CD4-positive, alpha-beta T cell treated with Interleukin-2 at 100 ng/mL for 4 hours (primary cell): Measurements from ENCODE around the gene NFKB1.

Experiments used
- DNase-seq: peaks from one replicate; pipeline ENCODE4 v3.0.0-alpha.2; 2020; ENCODE audit warnings: low spot score

Gene NFKB1

DNA sequence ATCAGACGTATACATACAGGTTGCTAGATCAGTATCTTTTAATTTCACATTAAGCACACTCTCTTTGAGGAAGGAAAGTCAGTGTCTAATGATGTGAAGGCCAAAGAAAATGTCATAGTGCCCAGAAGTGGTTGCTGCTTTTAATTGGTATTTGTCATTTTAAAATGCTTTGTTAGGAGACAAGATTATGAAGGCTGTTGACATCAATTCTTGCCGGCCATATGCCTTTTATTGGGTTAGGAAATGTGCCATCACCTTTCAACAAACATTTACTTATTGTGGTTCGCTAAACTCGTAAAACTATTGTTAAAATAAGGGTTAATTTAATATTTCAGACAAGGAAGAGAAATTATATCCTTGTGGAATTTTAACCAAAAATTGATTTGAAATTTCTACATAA lies 32.2 kb downstream of the NFKB1 start:
- DNase-seq, result no peak

DNA sequence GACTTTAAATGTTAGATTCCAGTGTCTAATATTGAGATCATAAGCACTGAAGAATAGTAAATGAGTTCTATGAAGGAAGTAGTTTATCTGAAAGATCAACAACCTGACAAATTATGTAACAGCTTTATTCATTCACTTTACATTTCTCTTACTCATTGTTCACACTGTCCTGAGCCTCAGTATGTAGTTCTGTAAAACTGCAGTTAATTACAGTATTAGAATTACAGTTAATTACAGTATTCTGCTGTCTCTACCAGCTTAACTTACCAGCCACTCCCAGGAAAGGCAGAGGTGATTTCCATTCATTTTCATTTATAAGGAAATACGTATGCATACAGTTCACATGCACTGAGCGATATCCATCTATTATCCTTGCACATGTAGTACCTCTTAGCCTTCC lies 32.7 kb downstream of the NFKB1 start:
- no peak for DNase-seq

DNA sequence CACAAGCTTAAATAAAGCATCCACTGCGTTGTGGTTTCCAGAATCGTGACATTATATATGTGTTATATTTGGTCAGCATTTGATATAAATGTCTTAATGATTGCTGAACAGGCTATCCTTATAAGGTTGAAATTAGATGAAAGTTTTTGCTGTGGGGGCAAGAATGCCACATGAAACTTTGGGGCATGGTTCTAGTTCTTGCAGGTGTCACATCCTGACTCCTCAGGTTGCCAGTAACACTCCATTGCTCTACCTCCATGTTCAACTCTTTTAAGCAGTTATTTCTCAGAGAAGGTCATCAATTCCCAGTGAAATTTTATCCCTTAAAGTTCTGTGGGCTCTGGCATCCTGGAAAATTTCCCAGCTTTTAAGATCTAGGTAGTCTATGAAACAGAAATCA lies 33.7 kb downstream of the NFKB1 start:
- DNase-seq, result no peak

DNA sequence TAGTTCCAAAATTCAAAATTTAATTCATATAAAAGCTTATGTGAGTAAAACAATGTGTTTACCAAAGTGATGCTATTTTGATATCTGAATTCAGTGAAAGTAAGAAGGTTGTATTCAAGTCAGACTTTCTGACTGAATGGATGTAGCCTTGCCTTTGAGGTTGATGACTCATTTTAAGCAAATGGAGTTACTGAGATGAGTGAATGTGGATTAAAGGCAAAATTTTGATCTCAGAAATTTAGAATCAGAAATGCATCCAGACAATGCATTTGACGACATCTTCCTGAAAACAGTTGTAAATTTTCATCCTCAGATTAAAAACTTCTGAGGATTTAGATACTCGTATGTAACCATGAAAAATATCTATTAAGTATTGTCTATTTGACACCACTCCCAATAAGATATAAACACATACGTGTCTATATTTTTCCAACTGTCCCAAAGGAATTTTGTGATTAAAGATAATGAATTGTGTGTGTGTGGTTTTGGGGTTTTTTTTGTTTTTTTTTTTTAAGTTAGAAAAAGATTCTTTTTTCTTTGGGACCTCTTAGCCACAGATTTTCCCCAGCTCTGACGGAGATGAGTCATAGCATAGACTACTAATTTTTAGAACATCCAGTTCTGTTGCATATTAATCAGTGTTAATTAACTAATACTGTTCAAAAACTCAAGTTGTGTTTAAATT lies 34.4 kb downstream of the NFKB1 start:
- peak; percentile 58 for DNase-seq

DNA sequence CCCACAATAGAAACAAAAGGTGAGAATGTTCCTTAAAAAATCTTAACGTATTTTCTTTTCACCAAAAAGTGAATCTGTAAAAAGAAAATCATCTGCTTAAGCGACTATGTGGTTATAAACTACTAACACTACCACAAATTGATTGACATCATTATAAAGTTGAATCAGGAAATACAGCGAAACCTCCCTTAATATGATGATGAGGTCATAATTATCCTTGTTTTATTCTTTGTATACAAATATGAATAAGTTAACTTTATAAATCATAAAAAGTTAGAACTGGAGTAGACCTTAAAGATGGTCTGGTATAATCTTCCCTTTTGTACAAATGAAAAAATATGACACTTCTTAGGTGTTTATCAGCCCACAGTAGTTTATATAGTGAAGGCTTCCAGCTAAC lies 35.6 kb downstream of the NFKB1 start:
- no peak for DNase-seq

DNA sequence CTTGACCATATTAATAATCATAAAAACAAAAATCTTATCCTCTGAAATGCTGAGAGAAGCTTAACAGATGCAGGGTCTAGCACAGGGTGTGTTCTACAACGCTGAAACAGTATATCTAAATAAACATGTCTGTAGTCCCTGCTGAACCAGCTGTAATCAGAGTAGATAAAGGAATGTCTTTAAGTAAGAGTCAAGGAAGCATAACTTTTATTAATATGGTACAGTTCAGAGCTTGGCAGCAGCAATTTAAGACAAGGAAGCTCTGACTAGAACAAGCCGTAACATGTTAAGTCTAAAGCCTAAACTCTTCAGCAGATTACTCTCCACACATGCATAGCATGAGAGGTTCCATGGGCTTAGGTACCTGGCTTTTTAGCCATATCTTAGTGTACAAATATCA lies 36.1 kb downstream of the NFKB1 start:
- DNase-seq, result no peak

DNA sequence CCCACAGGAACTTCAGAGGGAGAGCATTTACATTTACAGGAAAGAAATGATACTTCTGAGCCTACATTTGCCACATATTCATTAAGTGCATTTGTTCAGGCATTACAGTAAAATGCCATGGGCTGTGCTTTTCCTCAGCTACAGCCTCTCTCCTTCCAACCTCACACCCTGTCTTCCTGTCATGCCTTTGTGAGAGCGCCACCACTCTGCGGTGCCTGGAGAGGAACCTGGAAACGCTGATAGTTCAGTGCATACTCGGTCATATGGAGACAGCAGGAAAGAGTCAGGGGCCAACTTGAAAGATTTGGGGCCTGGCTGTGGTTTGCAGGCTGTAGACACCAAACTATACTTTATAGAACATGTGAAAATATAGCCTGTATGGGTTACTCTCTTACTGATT lies 40.5 kb downstream of the NFKB1 start:
- no peak for DNase-seq

DNA sequence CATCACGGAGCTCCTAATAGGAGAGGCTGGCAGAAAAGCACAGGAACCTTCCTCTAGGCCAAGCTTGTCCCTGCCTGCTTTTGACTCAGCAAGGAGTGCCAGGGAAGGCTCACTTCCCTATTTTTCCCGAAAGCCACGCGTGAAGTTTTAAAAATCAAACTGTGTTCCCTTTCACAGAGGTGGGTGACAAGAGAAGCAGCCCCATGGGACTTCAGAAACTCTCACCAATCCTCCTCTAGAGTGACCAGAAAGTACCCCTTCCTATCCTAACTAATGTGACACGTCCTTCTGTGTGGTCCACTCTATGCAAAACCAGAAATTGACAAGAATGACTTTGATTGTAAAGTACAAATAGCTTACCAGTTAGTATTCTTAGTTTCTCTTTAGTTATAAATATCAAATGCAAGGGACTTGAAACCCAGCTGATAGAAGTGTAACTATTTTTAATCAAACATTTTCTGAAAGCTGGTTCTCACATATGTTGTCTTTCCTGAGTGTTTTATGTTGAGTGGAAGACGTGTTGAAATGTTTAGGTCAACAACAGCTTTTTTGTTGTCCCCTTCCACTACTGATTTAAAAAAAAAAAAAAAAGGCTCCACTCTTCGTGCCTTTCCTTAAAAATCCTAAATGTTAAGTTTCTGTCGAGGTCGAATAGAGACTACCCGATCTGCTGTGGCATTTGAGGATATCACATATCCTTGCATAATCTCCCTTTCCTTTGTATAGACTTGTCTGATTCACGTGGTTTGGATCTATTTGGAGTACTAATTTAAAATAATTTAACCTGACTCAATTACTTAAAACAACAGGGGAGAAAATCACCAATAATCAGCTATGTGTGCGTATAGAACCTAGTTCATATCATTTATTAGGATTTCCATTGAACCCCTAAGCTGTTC lies 42.1 kb downstream of the NFKB1 start:
- no peak for DNase-seq

DNA sequence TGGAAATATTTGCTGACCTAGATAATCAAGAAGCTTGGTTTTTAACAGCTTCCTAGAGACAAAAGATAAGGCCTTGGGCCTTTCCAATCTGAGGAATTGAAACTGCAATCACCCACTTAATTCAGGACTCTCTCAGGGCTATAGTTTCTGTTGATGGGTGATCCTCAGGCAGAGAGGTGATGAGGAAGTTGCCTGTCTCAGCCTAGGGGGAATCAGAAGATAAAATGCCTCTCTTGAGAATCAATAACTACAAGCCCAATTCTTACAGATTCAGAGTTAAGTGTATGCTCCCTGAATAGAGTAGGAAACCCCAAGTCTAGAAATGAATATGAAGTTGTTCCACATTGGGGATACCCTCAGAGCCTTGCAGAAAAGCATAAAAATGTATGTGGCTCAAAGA lies 45.5 kb downstream of the NFKB1 start:
- DNase-seq, result no peak

DNA sequence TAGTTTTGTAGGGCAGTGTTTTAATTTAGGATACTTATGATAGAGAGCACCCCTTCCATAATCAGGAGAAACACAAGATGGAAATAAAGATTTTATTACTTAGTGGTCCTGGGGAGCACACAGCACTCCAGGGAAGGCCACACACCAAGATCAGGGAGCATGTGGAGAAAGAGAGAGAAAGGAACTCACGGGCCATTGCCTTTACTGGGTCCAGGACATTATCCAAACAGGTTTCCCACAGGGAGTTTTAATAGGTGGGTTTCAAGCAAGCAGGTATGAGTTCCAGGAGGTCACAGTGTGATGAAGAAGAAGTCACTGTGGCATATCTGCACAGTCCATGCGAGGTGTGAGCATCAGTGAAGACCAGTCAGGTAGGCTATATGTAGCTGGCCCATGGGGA lies 46.8 kb downstream of the NFKB1 start:
- no peak for DNase-seq

DNA sequence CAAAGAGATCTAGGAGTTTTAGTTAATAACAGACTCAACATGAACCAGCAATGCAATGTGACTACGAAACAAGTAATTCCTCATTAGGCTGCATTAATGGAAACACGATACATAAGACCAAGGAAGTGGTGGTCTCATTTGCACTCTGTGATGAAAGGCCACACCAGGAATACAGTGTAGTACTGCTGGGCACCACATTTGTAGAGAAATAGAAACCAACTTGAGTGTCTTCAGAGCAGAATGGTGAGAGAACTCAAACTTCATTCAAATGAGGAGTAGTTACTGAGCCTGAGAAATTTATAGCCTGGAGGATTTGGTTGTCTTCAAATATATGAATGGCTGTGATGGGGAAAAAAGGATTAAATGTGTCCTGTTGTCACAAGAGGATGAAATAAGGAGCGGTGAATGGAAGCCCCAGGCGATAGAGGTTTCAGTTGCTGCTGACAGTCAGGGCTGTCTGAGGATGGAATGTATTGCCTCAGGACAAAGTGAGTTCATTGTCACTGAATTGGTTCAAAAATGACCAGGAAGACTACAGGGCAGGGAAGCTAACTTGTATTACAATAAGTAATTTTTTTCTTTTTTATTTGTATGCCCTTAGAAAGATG lies 50.9 kb downstream of the NFKB1 start:
- DNase-seq, result no peak

DNA sequence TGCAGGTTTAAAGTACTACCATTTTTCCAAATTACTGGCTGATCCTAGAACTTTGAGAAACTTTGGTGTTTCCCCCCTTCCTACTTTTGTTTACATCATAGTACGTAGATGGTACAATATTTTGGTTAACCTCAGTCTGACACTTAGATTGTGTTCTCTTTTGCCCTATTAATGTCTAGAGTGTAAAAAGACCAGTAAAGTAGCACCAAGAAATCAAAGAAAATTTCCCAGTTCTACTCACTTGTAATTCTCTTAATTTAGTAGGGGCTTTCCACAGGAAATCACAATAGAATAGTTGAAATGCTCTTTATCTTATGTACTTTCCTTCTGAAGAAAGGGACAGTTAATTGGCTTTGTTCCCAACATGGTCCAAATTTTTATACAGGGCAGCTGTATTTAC lies 51.6 kb downstream of the NFKB1 start:
- peak; percentile 55 for DNase-seq

DNA sequence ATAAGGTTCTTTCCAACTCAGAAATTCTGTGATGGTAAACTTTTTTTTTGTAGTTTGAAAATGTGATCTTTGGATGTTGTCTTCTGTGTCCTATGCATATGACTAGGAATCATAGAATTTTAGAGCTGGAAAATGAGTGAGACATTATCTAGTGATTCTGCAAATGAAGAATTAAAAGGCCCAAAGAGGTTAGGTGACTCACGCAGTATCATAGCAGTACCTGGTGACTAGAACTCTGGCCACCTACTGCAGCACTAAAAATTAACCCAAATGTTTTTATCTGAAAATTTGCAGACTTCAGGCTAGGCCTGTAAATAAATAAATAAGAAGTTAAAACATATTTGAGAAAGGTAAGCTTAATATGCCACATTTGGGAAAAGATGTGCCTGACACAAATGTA lies 52.8 kb downstream of the NFKB1 start:
- DNase-seq, result no peak

DNA sequence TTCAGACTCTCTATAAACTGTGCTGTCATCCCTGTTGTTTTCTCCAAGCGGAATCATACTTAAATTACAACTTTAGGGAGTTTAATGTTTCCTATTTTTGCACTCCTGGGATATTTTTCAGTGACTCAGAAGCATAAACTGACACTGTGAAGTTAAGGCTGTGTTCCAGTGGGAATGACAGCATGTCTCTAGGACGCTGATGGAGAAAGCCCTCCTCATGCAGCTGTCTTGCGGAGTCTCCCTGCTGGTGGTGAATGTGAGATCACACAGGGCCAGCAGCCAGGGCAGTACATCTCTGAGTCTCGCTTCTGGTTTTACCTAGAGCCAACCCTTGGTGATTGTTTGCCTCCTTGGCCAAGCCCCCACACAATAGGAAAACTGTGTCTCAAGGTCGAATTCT lies 53.3 kb downstream of the NFKB1 start:
- no peak for DNase-seq

DNA sequence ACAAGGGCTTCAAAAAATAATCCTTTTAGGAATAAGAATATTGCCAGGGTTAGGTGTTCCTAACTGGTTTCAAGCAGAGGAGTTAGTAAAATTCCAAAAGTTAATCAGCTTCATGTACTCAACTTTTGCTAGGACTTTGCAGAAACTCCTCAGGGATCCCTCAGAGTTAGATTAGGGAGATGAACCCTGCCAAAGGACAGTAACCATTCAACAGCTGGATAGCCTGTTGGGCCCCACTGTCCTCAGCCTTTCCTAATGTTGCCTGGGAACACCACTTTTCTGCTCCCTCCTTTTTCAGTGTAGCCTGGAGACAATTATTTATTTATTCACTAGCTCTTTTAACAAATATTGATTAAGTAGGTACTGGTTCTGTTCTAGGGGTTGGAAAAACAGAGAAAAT lies 53.8 kb downstream of the NFKB1 start:
- no peak for DNase-seq

DNA sequence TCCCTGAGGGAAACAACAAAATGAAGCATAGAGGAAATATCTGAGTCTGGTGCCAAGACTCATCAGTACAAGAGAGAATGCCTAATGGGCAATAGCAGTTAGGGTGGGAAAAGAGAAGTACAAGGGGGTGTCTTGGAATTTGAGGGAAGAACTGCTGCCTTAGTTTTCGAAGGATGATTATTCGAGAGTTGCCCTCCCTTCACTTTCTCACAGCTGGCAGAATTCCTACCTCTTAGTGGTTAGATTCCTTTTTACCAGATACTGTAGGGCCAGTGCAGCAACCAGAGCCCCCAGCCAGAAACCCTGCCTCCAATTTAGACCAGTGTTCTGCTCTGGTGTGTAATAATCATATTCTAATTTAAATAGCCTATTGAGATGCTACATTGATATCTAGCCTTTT lies 56.5 kb downstream of the NFKB1 start:
- no peak for DNase-seq

DNA sequence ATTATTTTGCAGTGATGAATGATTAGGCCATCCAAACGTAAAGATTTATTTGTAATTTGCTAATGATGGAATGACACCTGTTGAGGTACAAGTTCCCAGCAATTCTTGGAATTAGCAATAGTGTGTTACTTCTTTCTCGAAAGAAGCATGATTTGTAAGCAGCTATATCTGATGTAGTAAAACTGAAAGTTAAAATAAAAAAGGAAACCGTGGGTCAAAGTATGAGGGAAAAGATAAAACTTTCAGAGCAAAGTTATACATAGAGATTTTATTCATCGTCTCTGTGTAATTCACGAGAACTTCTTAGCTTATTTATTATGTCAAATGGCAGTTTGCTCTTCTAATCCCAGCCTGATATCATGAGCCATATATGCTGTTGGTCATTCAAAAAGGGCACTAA lies 59.0 kb downstream of the NFKB1 start:
- peak; percentile 45 for DNase-seq

DNA sequence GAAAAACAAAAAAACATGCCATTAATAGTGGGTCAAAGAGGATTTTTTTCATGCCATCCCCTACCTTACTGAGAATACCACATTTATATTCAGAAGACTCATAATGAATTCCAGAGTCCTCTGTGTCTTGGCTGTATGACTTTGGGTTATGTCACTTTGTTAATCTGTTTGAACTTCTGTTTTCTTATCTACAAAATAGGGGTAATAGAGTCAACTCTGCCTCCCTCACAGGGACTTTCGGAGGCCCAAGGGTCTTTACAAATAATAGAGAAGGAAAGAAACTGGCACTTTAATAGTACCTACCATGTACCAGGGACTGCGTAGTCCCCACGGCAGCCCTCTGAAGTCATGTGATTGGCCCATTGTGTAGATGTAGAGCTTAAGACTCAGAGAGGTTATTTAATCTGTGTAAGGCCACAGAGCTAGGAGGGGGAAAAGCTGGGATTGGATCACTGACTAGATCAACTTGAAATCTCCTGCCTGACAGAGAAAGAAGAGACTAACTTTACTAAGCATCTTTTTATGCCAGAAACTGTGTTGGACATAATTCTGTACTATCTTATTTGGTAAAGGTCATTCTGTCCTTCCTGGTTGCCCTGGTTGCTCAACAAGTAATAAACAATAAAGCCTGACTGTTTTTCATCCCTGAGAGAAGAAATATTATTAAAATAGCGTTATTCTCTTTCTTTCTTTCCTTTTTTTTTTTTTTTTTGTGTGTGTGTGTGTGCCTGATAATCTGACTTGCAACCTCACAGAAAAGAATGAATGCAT lies 59.6 kb downstream of the NFKB1 start:
- DNase-seq, result no peak

DNA sequence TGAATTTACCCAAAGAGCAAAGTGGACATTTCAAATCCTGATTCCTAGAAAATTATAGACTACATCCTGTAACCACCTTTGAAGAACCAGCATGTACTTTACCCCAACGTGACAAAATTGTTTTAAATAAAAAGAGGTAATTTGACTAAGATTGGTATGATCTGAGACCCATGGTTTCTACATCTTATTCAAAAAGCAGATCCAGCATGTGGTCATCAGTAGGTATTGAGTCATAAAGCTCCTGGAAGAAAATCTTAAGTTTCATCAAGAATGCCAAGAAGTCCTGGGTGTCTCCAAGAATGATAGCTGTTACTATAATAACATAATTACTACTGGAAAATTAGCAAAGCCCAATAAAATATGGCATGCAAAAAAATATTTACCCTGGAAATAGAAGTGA lies 61.8 kb downstream of the NFKB1 start:
- DNase-seq, result peak; percentile 24

DNA sequence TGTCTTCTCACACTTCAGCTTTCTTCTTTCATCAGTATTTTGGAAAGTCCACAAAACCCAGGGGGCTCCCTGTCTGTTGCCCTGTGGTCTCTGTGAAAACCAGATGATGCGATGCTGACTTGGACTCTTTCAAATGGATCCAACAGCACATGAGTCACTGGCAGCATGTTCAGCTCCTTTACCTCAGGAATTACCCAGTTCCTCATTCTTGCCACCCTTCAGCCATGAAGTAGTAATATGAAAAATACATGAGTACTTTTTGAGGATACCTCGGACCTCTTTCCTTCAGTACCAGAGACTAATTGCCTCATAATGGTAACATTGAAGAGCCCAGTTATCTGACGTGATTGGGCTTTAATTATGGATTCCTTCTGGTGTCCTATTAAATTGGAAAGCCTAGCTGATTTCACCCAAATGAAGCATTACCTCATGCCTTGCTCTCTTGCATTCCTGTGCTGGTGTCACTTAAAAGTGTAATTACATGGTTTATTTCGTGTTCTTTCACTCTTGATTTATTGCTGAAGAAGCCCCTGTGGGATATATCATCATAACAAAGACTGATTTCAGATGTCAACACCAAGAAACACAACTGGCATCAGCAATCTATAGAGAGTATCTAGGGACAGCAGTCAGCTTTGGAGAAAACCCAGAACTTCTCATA lies 63.4 kb downstream of the NFKB1 start:
- DNase-seq, result peak; percentile 22

DNA sequence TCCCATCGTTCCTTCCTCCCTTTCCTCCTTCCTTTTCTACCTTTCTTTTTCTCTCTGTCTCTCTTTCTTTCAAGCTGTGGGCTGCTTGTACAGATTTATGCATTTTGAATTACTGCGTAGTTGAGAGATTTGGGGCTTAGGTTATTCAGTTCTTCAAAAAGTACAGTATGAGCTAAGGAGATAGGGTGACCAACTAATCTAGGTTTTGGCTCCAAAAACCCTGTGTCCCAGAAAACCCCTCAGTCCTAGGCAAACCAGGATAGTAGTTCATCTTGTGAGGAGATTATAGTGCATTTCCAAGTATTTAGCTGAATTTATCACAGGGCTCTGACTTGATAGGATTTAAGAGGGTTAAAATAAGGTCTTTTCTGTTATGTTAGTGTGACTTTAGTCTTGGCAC lies 64.5 kb downstream of the NFKB1 start:
- DNase-seq, result no peak

DNA sequence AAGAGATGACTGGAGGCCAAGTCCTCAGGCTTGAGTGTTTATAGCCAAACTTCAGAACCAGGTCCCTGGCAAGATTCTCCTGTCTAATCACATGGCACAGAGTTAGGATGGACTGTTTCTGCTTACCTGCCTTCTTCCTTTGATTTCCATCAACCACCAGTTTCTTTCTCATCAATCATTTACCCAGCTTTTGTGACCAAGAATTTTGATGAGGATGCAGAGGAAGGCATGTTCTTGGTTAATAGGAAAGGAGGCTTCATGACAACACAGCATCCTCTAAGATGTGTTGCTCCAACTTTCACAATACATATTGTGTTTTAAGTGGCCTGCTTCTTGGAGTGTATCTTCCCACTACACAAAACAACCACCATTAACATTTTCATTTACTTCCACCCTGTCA lies 65.3 kb downstream of the NFKB1 start:
- no peak for DNase-seq
